HepG2 (cell line): ENCODE data around the gene INSIG1.

Experiments used
- ERF ChIP-seq: IDR thresholded peaks from 2 replicates; pipeline ENCODE4 v1.6.1; 2018; ENCODE audit warnings: missing biosample characterization, missing genetic modification reagents
- FOXK1 ChIP-seq: sonication (generic); formaldehyde crosslinking; IDR thresholded peaks from 2 replicates; pipeline ENCODE4 v1.4.0; 2020; ENCODE audit warnings: low read depth, missing genetic modification reagents, borderline replicate concordance
- GFI1 ChIP-seq: sonication (generic); formaldehyde crosslinking; IDR thresholded peaks from 2 replicates; pipeline ENCODE4 v1.5.0; 2020; ENCODE audit warnings: missing genetic modification reagents, mild to moderate bottlenecking, borderline replicate concordance
- HOXA3 ChIP-seq: sonication (generic); formaldehyde crosslinking; IDR thresholded peaks from 2 replicates; pipeline ENCODE4 v1.5.0; 2020; ENCODE audit warnings: missing genetic modification reagents
- MXI1 ChIP-seq: IDR thresholded peaks from 3 replicates; pipeline ENCODE4 v1.6.1; 2012; ENCODE audit warnings: low read depth, low read length, inconsistent platforms, borderline replicate concordance
- POLR2AphosphoS5 ChIP-seq: IDR thresholded peaks from 2 replicates; pipeline ENCODE4 v1.6.1; 2012; ENCODE audit warnings: low read depth, low read length
- PRPF4 ChIP-seq: fragments of 200-400 bp; formaldehyde crosslinking; IDR thresholded peaks from 2 replicates; pipeline ENCODE4 v1.6.1; 2016; ENCODE audit warnings: low read length, low read depth; ENCODE audit not compliant: poor library complexity, severe bottlenecking
- TEAD2 ChIP-seq: sonication (generic); formaldehyde crosslinking; IDR thresholded peaks from 2 replicates; pipeline ENCODE4 v1.9.0; 2021; ENCODE audit warnings: missing genetic modification reagents
- TF ChIP-seq, protein P1 (sequence below), 2 experiments: sonication (generic) in 1 of 2; formaldehyde crosslinking in 1 of 2; IDR thresholded peaks; 2 replicates each; pipeline versions ENCODE4 v1.5.1 to v1.6.1; 2011 to 2020; ENCODE audit warnings: borderline replicate concordance in 1 of 2, low read depth in 1 of 2, low read length in 1 of 2, mild to moderate bottlenecking in 1 of 2, missing genetic modification reagents in 1 of 2, moderate library complexity in 1 of 2
- TF ChIP-seq, protein P2 (sequence below): sonication (generic); formaldehyde crosslinking; IDR thresholded peaks from 2 replicates; pipeline ENCODE4 v1.5.0; 2020; ENCODE audit warnings: mild to moderate bottlenecking, missing genetic modification reagents, moderate library complexity
- TF ChIP-seq, protein P3 (sequence below): sonication (generic); formaldehyde crosslinking; IDR thresholded peaks from 2 replicates; pipeline ENCODE4 v1.4.0; 2020; ENCODE audit warnings: missing genetic modification reagents

DNA sequence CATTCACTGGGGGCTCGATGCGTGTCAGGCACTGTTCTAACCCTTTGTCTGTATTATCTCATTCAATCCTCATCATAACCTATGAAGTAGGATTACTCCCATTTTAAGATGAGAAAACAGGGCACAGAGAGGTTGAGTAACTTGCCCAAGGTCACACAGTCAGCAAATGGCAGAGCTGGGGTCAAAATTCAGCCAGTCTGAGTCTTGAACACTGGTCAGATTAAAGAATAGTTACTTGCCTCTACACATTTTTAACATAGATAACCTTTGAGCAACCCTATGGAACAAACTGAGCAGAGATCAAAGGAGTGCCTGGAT is 27.2 kb downstream of the INSIG1 start:
- TF ChIP-seq FOXK1 (no peak), TEAD2 (CRISPR knock-in tag) (no peak), PRPF4 (no peak), GFI1 (CRISPR knock-in tag) (no peak), HOXA3 (CRISPR knock-in tag) (no peak), POLR2AphosphoS5 (no peak), ERF (CRISPR knock-in tag) (no peak), MXI1 (no peak)
- TF ChIP-seq, protein P1, sequence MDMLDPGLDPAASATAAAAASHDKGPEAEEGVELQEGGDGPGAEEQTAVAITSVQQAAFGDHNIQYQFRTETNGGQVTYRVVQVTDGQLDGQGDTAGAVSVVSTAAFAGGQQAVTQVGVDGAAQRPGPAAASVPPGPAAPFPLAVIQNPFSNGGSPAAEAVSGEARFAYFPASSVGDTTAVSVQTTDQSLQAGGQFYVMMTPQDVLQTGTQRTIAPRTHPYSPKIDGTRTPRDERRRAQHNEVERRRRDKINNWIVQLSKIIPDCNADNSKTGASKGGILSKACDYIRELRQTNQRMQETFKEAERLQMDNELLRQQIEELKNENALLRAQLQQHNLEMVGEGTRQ (IDR thresholded peaks at IDR 0.05; ENCODE audit: low read depth, low read length): no peak
- TF ChIP-seq, protein P1 (CRISPR knock-in tag; IDR thresholded peaks at IDR 0.05; ENCODE audit: borderline replicate concordance): no peak
- TF ChIP-seq, protein P2, sequence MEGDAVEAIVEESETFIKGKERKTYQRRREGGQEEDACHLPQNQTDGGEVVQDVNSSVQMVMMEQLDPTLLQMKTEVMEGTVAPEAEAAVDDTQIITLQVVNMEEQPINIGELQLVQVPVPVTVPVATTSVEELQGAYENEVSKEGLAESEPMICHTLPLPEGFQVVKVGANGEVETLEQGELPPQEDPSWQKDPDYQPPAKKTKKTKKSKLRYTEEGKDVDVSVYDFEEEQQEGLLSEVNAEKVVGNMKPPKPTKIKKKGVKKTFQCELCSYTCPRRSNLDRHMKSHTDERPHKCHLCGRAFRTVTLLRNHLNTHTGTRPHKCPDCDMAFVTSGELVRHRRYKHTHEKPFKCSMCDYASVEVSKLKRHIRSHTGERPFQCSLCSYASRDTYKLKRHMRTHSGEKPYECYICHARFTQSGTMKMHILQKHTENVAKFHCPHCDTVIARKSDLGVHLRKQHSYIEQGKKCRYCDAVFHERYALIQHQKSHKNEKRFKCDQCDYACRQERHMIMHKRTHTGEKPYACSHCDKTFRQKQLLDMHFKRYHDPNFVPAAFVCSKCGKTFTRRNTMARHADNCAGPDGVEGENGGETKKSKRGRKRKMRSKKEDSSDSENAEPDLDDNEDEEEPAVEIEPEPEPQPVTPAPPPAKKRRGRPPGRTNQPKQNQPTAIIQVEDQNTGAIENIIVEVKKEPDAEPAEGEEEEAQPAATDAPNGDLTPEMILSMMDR (CRISPR knock-in tag): no peak
- TF ChIP-seq, protein P3, sequence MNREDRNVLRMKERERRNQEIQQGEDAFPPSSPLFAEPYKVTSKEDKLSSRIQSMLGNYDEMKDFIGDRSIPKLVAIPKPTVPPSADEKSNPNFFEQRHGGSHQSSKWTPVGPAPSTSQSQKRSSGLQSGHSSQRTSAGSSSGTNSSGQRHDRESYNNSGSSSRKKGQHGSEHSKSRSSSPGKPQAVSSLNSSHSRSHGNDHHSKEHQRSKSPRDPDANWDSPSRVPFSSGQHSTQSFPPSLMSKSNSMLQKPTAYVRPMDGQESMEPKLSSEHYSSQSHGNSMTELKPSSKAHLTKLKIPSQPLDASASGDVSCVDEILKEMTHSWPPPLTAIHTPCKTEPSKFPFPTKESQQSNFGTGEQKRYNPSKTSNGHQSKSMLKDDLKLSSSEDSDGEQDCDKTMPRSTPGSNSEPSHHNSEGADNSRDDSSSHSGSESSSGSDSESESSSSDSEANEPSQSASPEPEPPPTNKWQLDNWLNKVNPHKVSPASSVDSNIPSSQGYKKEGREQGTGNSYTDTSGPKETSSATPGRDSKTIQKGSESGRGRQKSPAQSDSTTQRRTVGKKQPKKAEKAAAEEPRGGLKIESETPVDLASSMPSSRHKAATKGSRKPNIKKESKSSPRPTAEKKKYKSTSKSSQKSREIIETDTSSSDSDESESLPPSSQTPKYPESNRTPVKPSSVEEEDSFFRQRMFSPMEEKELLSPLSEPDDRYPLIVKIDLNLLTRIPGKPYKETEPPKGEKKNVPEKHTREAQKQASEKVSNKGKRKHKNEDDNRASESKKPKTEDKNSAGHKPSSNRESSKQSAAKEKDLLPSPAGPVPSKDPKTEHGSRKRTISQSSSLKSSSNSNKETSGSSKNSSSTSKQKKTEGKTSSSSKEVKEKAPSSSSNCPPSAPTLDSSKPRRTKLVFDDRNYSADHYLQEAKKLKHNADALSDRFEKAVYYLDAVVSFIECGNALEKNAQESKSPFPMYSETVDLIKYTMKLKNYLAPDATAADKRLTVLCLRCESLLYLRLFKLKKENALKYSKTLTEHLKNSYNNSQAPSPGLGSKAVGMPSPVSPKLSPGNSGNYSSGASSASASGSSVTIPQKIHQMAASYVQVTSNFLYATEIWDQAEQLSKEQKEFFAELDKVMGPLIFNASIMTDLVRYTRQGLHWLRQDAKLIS (CRISPR knock-in tag): no peak
